Left forelimb (tissue), 1 donor: Measurements from ENCODE around the gene JOSD1.

Source experiments
- DNase-seq: peaks from one replicate; pipeline ENCODE4 v3.0.0-alpha.2; 2018; ENCODE audit warnings: low spot score

Gene JOSD1

GRCh38 chr22:38700789-38701628 is at the start of gene JOSD1:
Gene JOSD1 (minus strand): TSS chr22:38700943. CDS start chr22:38699987, 956 bp downstream.
- DNase-seq, result peak; percentile 98

- DNase-seq, result no peak
Measured at GRCh38 chr22:38750104-38750503, 49.4 kb upstream of the JOSD1 start.

GRCh38 chr22:38748487-38749136 is 47.9 kb upstream of the JOSD1 start:
- DNase-seq, result no peak

GRCh38 chr22:38745676-38746460 is 45.1 kb upstream of the JOSD1 start:
- no peak for DNase-seq

GRCh38 chr22:38744981-38745380 is 44.2 kb upstream of the JOSD1 start:
- DNase-seq, result no peak

GRCh38 chr22:38742176-38742942 is 41.6 kb upstream of the JOSD1 start:
- DNase-seq, result no peak

GRCh38 chr22:38741576-38741975 is 40.8 kb upstream of the JOSD1 start:
- DNase-seq, result no peak

GRCh38 chr22:38741166-38741565 is 40.4 kb upstream of the JOSD1 start:
- no peak for DNase-seq

- DNase-seq, result no peak
Measured at GRCh38 chr22:38740754-38741153, 40.0 kb upstream of the JOSD1 start.

- DNase-seq, result no peak
Measured at GRCh38 chr22:38740116-38740723, 39.5 kb upstream of the JOSD1 start.

GRCh38 chr22:38739300-38740055 is 38.7 kb upstream of the JOSD1 start:
- no peak for DNase-seq

GRCh38 chr22:38738475-38739070 is 37.8 kb upstream of the JOSD1 start:
- no peak for DNase-seq

- DNase-seq, result no peak
Measured at GRCh38 chr22:38737302-38738060, 36.7 kb upstream of the JOSD1 start.

- no peak for DNase-seq
Measured at GRCh38 chr22:38736257-38736570, 35.5 kb upstream of the JOSD1 start.

- DNase-seq, result no peak
Measured at GRCh38 chr22:38735465-38736256, 34.9 kb upstream of the JOSD1 start.

- no peak for DNase-seq
Measured at GRCh38 chr22:38735126-38735464, 34.4 kb upstream of the JOSD1 start.

GRCh38 chr22:38734421-38735100 is 33.8 kb upstream of the JOSD1 start:
- no peak for DNase-seq

- DNase-seq, result no peak
Measured at GRCh38 chr22:38733724-38734381, 33.1 kb upstream of the JOSD1 start.
